Activated T-cell treated with anti-CD3 and anti-CD28 coated beads for 48 hours (primary cell): ENCODE measurements around the gene NETO2.

Experiments used
- DNase-seq: peaks from one replicate; pipeline ENCODE4 v3.0.0-alpha.2; 2020; ENCODE audit warnings: low read depth

Gene NETO2

DNA sequence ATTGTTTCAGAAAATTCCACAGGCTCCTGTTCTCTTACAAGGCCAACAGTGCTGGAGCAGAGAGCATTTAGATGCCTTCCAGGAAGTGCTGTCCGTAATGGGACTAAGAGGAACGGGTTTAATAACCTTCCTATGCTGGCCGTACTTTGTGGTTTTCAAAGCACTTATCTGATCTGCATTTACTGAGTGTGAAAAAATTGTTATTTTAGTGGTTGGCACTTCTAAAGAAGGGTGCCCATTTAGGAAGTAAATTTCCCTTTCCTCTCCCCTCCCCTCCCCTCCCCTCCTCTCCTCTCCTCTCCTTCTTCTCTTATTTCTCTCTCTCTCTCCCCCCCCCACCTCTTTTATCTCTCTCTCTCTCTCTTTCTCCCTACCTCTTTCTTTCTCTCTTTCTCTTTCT is 98.3 kb downstream of the NETO2 start:
- DNase-seq: no peak

DNA sequence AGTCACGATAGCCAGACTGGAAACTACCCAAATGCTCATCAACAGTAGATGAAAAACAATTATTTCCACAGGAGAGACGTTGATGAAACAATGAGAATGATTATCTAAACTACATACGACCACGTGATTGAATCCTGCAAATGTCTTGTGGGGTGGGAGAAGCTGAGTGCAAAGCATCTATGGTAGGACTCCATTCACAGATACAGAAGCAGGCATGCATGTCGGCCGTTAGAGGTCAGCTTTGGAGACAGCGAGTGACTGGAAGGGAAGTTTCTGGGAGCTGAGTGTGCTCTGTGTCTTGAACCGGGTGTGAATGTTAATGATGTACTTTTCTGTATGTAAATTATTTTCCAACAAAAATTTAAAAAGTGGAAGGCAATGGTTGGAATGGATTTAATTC is 98.7 kb downstream of the NETO2 start:
- no peak for DNase-seq

DNA sequence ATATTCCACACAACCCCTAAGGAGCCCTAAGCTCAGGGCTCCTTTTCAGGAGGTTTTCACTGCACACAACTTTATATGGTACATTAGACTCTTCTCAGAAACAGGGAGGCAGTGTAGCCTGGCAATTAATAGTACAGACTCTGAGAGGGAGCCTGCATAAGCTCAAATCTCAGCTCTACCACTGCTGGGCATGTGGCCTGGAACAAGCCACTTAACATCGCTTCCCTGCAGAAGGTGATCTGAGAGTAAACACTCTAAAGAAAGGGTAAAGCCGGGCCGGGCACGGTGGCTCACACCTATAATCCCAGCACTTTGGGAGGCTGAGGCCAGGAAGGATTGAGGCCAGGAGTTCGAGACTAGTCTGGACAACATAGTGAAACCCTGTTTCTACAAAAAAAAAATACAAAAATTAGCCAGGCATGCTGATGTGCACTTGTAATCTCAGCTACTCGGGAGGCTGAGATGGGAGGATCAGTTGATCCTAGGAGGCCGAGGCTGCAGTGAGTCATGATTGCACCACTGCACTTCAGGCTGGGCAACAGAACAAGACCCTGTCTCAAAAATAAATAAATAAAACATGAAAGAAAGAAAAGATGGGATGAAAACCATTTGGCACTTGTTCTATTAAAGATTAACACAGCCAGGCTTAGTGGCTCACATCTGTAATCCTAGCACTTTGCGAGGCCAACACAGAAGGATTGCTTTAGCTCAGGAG is 99.6 kb downstream of the NETO2 start:
- no peak for DNase-seq

DNA sequence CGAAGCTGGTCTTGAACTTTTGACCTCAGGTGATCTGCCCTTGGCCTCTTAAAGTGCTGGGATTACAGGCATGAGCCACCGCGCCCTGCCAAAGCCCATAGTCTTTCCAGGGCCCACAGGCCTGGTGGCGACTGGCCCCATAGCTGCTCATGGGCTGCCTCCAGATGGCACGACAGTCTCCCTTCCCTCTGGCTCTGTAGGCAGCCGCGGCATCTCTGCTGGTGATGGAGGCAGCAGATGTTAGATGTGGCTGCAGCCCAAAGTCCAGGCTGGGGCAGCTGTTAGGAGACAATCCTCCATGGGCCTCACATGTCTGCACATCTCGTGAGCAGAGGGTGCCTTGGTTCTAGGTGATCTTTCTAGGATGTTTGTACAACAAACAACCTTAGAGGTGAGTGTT is 100.5 kb downstream of the NETO2 start:
- DNase-seq: no peak

DNA sequence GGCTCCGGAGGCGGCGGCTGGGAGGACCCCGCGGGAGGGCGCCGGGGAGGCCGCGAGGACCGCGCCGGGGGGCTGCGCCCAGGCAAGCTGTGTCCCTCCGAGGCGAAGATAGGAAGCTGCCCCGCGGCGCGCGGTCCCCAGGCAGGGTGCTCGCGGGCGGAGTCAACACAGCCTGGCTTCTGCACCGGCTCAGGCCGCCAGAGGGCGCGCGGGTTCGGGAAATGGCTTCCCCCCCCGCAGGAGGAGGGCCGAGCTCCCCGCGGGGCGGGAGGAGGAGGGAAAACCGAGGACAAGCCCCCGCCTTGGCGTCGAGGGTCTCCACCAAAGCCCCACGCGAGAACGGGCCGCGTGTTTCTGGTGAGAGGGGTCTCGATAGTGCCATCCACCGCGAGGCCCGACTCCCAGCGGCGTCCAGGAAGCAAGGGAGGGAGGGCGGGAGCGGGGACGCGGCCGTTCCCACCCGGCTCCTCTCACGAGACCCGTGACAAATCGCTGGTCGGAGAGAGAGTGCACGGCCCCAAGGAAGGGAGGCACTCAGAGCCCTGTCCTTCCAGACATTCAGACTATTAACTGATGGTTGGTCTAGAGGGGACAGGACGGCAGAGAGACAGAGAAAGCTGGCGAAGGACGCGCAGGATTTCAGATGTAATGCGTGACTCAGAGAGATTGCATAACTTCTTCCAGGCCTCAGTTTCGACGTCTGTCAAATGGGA is 105.8 kb downstream of the NETO2 start:
- peak; percentile 88 for DNase-seq

DNA sequence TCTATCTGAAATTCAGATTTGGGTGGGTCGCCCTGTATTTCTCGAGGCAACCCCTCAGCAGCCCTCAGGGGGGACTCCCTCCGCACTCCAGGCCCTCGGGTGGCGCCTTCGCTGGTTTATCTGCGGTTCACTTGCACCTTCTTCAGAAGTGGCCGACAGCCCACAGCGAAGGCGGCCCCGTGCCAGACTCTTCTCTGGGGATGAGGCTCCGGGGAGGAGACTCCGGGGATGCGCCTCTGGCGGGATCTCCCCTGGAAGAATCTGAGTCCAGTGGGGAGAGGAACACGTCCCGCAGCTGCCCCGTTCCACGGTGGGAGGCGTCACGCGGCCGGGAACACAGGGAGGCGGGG is 106.4 kb downstream of the NETO2 start:
- peak; percentile 21 for DNase-seq

DNA sequence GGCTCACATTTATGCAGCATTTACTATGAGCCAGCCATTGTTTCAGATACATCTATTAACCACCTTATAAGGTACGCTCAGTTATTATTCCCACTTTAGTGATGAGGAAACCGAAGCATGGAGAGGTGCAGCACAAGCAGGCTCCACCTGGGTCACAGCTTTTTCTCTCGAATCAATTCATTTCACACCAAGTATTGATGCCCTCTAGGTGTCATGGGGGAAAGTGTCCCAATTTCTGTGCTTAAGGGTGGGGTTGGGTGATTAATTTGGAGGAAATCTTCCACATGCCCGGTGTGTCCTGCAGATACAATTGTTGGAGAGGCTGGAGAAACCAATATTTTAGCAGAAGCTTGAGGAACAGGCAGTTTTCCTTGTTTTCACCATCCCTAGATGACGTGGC is 107.5 kb downstream of the NETO2 start:
- DNase-seq: no peak

DNA sequence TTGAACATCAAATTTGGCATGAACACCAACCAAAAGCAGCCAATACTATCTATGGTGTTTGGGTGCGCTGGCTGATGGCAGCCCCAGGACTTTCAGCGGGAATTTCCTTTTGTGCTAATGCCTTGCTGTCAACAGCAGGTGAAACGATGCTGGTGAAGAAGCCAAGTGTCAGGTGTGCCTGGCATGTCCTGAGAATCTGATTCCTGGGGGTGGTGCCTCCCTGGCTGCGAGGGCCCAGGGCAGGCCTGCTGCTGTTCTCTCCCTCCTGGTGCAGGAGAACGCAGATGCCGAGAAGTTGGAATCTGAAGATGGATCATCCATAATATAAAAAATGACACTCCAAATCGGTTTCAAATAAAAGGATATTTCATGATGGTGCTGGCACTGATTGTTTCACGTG is 108.3 kb downstream of the NETO2 start:
- no peak for DNase-seq

DNA sequence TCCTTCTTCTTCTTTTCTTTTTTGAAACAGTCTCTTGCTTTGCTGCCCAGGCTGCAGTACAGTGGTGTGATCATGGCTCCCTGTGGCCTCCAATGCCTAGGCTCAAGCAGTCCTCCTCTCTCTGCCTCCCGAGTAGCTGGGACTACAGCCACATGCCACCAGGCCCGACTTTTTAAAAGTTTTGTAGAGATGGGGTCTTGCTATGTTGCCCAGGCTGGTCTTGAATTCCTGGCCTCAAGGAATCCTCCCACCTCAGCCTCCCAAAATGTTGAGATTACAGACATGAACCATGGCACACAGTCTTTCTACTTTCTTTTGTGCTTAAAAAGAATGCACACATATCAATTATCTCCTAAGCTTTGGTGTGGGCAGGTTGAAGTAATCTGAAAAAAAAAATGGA is 109.3 kb downstream of the NETO2 start:
- DNase-seq: no peak

DNA sequence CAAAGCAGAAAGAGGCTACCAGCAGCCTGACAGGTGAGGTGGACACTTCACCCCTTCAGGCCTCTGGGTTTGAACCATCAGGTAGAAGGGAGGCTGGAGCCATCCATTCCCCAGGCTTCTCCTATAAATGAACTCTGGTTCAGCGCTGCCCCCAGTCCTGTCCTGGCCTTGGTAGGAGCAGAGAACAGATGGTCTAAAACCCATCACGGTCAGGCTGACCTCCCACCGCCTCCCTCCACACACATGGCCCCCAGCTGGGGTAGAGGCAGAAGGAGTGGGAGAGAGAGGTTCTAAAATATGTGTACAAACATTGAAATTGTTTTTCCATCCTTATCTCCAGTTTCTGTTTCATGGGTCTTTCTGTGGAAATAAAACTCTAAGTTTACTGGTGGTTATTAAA is 110.6 kb downstream of the NETO2 start:
- DNase-seq: no peak

DNA sequence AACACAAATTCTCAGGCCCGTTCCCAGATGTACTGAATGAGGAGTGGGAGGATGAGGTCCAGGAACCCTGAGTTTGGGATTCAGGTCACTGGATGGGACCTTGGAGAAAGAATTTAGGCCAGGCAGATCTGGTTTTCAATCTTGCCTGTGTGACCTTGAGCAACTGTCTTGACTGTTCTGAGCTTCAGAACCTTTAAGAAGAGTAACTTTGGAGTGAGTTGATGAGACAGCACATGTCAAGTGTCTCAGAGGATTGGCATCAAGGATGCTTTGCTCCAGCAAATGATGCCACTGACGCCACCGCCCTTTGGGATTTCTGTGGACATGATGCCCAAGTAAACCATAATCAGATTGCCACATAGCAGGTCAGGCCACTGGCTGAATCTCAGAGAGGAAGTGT is 114.0 kb downstream of the NETO2 start:
- DNase-seq: no peak

DNA sequence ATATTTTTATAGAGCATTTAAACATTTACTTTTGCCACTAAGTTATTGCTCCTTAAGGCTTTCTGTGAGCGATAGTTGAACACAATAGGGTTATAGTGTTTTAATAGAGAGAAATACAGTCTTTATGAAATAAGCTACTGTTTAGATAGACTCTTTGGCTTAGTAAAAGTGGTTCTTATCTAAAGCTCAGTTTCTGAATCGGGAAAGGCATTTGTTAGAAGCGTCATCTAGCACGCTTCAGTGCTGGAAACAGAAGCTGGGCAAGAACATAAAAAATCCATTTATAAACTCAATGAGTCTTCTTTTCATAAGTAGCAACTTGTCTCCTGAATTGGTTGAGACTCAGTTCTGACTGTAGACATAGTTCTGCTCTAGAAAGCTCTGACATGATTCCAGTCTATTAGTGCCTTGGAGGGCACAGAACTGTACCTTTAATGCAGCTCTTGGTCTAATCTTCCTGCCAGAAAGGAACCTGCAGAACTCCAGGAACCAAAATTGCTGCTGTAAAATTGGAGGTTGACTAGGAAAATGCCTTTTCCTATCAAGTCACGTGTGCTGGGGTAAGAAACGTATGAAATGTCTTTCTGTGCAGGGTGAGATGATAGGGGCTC is 114.9 kb downstream of the NETO2 start:
- DNase-seq: no peak
